A549 (cell line): ENCODE measurements around the gene SAMD10. TPM values are rescaled to one million over a fixed set of nuclear protein-coding genes. Genes with fewer than 3 reads are reported as not detected.
A peak's percentile ranks its signal among the peaks of the same experiment; 100 is the strongest.
"Not testable (repeated sequence)": the region's sequence is repeated elsewhere in the genome, so short reads cannot be mapped to it uniquely, and the experiment has no call there.

Experiments used
- ATAC-seq, 2 experiments: fragments of 200-7000 bp in 1 of 2; fragments of >200 bp in 1 of 2; cut with Nextera tagmentation in 1 of 2; cut with Tn5 transposase in 1 of 2; 3 replicates each; pipeline versions ENCODE4 v1.8.0 to v1.9.1; 2018 to 2020; ENCODE audit warnings: mild to moderate bottlenecking in 1 of 2, moderate library complexity in 1 of 2
- CTCF ChIA-PET: fragments of 300-600 bp; sonication (Branson Sonifier 250); formaldehyde crosslinking; extraction: SDS; loops from one replicate; lab custom pipeline; 2021; ENCODE audit warnings: antibody characterized with exemption, inconsistent platforms; lab: Yijun Ruan, JAX
- POLR2A ChIA-PET: fragments of 350-600 bp; formaldehyde crosslinking; extraction: SDS; loops from one replicate; lab custom pipeline; 2021; ENCODE audit warnings: antibody characterized with exemption, inconsistent platforms; lab: Yijun Ruan, JAX
- DNase-seq, 2 experiments: peaks; one replicate each; pipeline versions ENCODE4 v3.0.0 to v3.0.0-alpha.2; 2011 to 2016; ENCODE audit warnings: low read depth in 1 of 2, low spot score in 1 of 2
- FAIRE-seq: peaks from 2 replicates; lab custom pipeline; 2011; peaks lifted over from hg19 to GRCh38; lab: Jason Lieb, UNC
- H3K27ac ChIP-seq, 2 experiments: fragments of >200 bp; sonication (Bioruptor Twin); formaldehyde crosslinking; 3 replicates each; pipeline ENCODE4 v1.5.1; 2016 to 2017
- H3K4me1 ChIP-seq: fragments of >200 bp; sonication (Bioruptor Twin); formaldehyde crosslinking; 3 replicates; pipeline ENCODE4 v1.6.1; 2016
- H3K4me2 ChIP-seq: fragments of >200 bp; sonication (Bioruptor Twin); formaldehyde crosslinking; 3 replicates; pipeline ENCODE4 v1.6.1; 2016
- H3K4me3 ChIP-seq: fragments of >200 bp; sonication (Bioruptor Twin); formaldehyde crosslinking; 3 replicates; pipeline ENCODE4 v1.5.1; 2016
- H3K9me3 ChIP-seq: fragments of >200 bp; sonication (Bioruptor Twin); formaldehyde crosslinking; 3 replicates; pipeline ENCODE4 v1.6.1; 2016
- BHLHE40 ChIP-seq: IDR thresholded peaks from 2 replicates; pipeline ENCODE4 v1.6.1; 2012; ENCODE audit warnings: low read depth, low read length, inconsistent platforms
- CBX8 ChIP-seq: fragments of 200-600 bp; sonication (generic); IDR thresholded peaks from 2 replicates; pipeline ENCODE4 v1.6.1; 2016
- CEBPB ChIP-seq, 2 experiments: fragments of >200 bp in 1 of 2; sonication (Bioruptor Twin) in 1 of 2; formaldehyde crosslinking in 1 of 2; IDR thresholded peaks; 2 replicates each; pipeline ENCODE4 v1.6.1; 2012 to 2016
- CHD4 ChIP-seq: fragments of 200-600 bp; sonication (generic); IDR thresholded peaks from 2 replicates; pipeline ENCODE4 v1.6.1; 2016; ENCODE audit warnings: antibody characterized with exemption, mild to moderate bottlenecking, borderline replicate concordance
- EP300 ChIP-seq, 2 experiments: fragments of >200 bp; sonication (Bioruptor Twin); formaldehyde crosslinking; IDR thresholded peaks; 2 replicates in 1 of 2; 3 replicates in 1 of 2; pipeline ENCODE4 v1.6.1; 2016 to 2017
- FOSB ChIP-seq: fragments of 250-450 bp; sonication (Bioruptor Pico); IDR thresholded peaks from 2 replicates; pipeline ENCODE4 v1.5.0; 2020; ENCODE audit warnings: mild to moderate bottlenecking, moderate library complexity
- HDAC2 ChIP-seq: fragments of 200-600 bp; sonication (generic); IDR thresholded peaks from 2 replicates; pipeline ENCODE4 v1.6.1; 2016
- HES2 ChIP-seq: fragments of >200 bp; sonication (Bioruptor Twin); formaldehyde crosslinking; IDR thresholded peaks from 2 replicates; pipeline ENCODE4 v1.6.1; 2016
- HEYL ChIP-seq: fragments of 250-450 bp; sonication (Bioruptor Pico); IDR thresholded peaks from 2 replicates; pipeline ENCODE4 v1.8.0; 2021; ENCODE audit warnings: mild to moderate bottlenecking, moderate library complexity
- HMGXB4 ChIP-seq: fragments of 250-450 bp; sonication (Bioruptor Pico); IDR thresholded peaks from 2 replicates; pipeline ENCODE4 v1.5.0; 2021; ENCODE audit warnings: mild to moderate bottlenecking, moderate library complexity, borderline replicate concordance
- HOXB13 ChIP-seq: fragments of 250-450 bp; sonication (Bioruptor Pico); IDR thresholded peaks from 2 replicates; pipeline ENCODE4 v1.5.0; 2020; ENCODE audit warnings: low read depth, mild to moderate bottlenecking, moderate library complexity
- HOXB5 ChIP-seq: fragments of 250-450 bp; sonication (Bioruptor Pico); IDR thresholded peaks from 2 replicates; pipeline ENCODE4 v1.5.0; 2020; ENCODE audit warnings: mild to moderate bottlenecking, moderate library complexity
- KDM5A ChIP-seq: fragments of 200-600 bp; sonication (generic); IDR thresholded peaks from 2 replicates; pipeline ENCODE4 v1.6.1; 2016; ENCODE audit warnings: antibody characterized with exemption, mild to moderate bottlenecking
- MAZ ChIP-seq: fragments of 150-350 bp; IDR thresholded peaks from 2 replicates; pipeline ENCODE4 v1.6.1; 2014; ENCODE audit warnings: antibody characterized with exemption, low read depth, low read length, borderline replicate concordance
- NPAS2 ChIP-seq: fragments of 250-450 bp; sonication (Bioruptor Pico); IDR thresholded peaks from 2 replicates; pipeline ENCODE4 v1.8.0; 2022; ENCODE audit warnings: mild to moderate bottlenecking, moderate library complexity, borderline replicate concordance
- PBX3 ChIP-seq: IDR thresholded peaks from 2 replicates; pipeline ENCODE4 v1.6.1; 2012
- POLR2A ChIP-seq: IDR thresholded peaks from 2 replicates; pipeline ENCODE4 v1.6.1; 2012; ENCODE audit warnings: mild to moderate bottlenecking, low read length
- POLR2AphosphoS2 ChIP-seq: conservative IDR thresholded peaks from 2 replicates; pipeline ENCODE4 v1.6.1; 2012; ENCODE audit warnings: low read length, improper control_type of control experiment, inconsistent platforms
- RARB ChIP-seq: fragments of 250-450 bp; sonication (Bioruptor Pico); IDR thresholded peaks from 2 replicates; pipeline ENCODE4 v1.8.0; 2021; ENCODE audit warnings: mild to moderate bottlenecking, moderate library complexity
- RCOR1 ChIP-seq: fragments of 150-350 bp; IDR thresholded peaks from 2 replicates; pipeline ENCODE4 v1.6.1; 2014; ENCODE audit warnings: antibody characterized with exemption, low read length, low read depth
- TFCP2L1 ChIP-seq: fragments of 250-450 bp; sonication (Bioruptor Pico); IDR thresholded peaks from 2 replicates; pipeline ENCODE4 v1.5.0; 2021; ENCODE audit warnings: mild to moderate bottlenecking
- WGBS: methylation state at CpG from one replicate; pipeline ENCODE4 v1.1.6; 2017; ENCODE audit errors: missing lambda C conversion rate; 5-methylcytosine and 5-hydroxymethylcytosine counted together
- polyA plus RNA-seq, 4 experiments: library from polyadenylated mRNA; depleted of rRNA in 3 of 4; stranded (reverse); fragments of >200 nt; fragmentation: RNase III in 1 of 4; extraction: RNeasy Plus Mini Kit Qiagen cat#74134 plus additional on column Dnase treatment in 1 of 4; gene quantifications; 2 replicates in 3 of 4; 3 replicates in 1 of 4; pipeline ENCODE4 v1.2.3, GENCODE V29; 2011 to 2017
- TF ChIP-seq, protein P1 (sequence below): IDR thresholded peaks from 2 replicates; pipeline ENCODE4 v1.6.1; 2012
- TF ChIP-seq, protein P2 (sequence below): fragments of 150-350 bp; IDR thresholded peaks from 2 replicates; pipeline ENCODE4 v1.6.1; 2014; ENCODE audit warnings: low read depth, mild to moderate bottlenecking, low read length
- TF ChIP-seq, protein P3 (sequence below): fragments of 200-600 bp; sonication (generic); IDR thresholded peaks from 2 replicates; pipeline ENCODE4 v1.6.1; 2016; ENCODE audit warnings: antibody characterized with exemption, mild to moderate bottlenecking, moderate library complexity

Gene SAMD10
- polyA plus RNA-seq, 2 of the 4 experiments (the other 2 are of a cell fraction): not detected

- no peak overlapping the region for H3K4me2 ChIP-seq
- no peak overlapping the region for H3K27ac ChIP-seq
- WGBS: 76% methylated on average over 18 of the region's 18 CpGs
- FAIRE-seq: no peak
- DNase-seq: no peak
- ChIA-PET CTCF (interaction anchor here (0.6 to 3.6 kb wide), 17 partner anchors 8 to 665 kb away, joined by 3 to 48 read pairs (median 9); partner anchors contain the start of genes PRPF6, PTK6, TCEA2 and UCKL1), POLR2A (interaction anchor here (1.4 to 1.8 kb wide), 2 partner anchors 15 to 435 kb away, joined by 5 to 10 read pairs; partner anchors contain the start of gene PTK6)
- H3K4me1 ChIP-seq: peaks cover 37% of the 10 kb centered on the region
- ATAC-seq: no peak
- H3K9me3 ChIP-seq: no peaks in the 10 kb centered on the region
- no peak for TF ChIP-seq HDAC2
- no peak for TF ChIP-seq POLR2AphosphoS2
- TF ChIP-seq EP300 (IDR thresholded peaks at IDR 0.05): no peak
- TF ChIP-seq, protein P1, sequence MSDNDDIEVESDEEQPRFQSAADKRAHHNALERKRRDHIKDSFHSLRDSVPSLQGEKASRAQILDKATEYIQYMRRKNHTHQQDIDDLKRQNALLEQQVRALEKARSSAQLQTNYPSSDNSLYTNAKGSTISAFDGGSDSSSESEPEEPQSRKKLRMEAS: no peak
- TF ChIP-seq, protein P2, sequence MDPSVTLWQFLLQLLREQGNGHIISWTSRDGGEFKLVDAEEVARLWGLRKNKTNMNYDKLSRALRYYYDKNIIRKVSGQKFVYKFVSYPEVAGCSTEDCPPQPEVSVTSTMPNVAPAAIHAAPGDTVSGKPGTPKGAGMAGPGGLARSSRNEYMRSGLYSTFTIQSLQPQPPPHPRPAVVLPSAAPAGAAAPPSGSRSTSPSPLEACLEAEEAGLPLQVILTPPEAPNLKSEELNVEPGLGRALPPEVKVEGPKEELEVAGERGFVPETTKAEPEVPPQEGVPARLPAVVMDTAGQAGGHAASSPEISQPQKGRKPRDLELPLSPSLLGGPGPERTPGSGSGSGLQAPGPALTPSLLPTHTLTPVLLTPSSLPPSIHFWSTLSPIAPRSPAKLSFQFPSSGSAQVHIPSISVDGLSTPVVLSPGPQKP: no peak
- no peak for TF ChIP-seq KDM5A
- TF ChIP-seq CBX8: no peak
- TF ChIP-seq BHLHE40: no peak
- TF ChIP-seq RARB (CRISPR knock-in tag): no peak
- no peak for TF ChIP-seq RCOR1
- no peak for TF ChIP-seq CEBPB (IDR thresholded peaks at IDR 0.05)
- no peak for TF ChIP-seq MAZ
- no peak overlapping the region for H3K4me3 ChIP-seq
Measured at GRCh38 chr20:63972312-63973159, 6.9 kb downstream of the SAMD10 start.

GRCh38 chr20:63971960-63972311 lies 7.5 kb downstream of the SAMD10 start:
- POLR2A ChIA-PET, DNase-seq, H3K27ac ChIP-seq, ATAC-seq, H3K4me3 ChIP-seq, FAIRE-seq, H3K4me2 ChIP-seq, H3K9me3 ChIP-seq: not testable (repeated sequence)
- WGBS: 87% methylated on average over 10 of the region's 10 CpGs
- H3K4me1 ChIP-seq: peaks cover 31% of the 10 kb centered on the region
- CTCF ChIA-PET: interaction anchor here (0.6 to 2.4 kb wide), 5 partner anchors 9 to 761 kb away, joined by 3 to 48 read pairs (median 3); partner anchors contain the start of genes PRPF6, PTK6 and UCKL1

- DNase-seq (no peak), ATAC-seq (no peak), FAIRE-seq (no peak)
- peak overlapping the region in 1 of 2 experiments; percentile 97; a peak in 3 of 6 replicates for H3K27ac ChIP-seq
- 89% methylated on average over 5 of the region's 5 CpGs for WGBS
- POLR2A ChIA-PET: no interaction called here
- peaks cover 30% of the 10 kb centered on the region for H3K4me1 ChIP-seq
- CTCF ChIA-PET: interaction anchor here (0.6 to 0.7 kb wide), 2 partner anchors 22 to 760 kb away, joined by 3 to 4 read pairs; no protein-coding TSS in a partner anchor
- H3K4me2 ChIP-seq: peak overlapping the region; percentile 86
- H3K9me3 ChIP-seq: no peaks in the 10 kb centered on the region
- no peak overlapping the region; the same call in 2 of the 3 replicates for H3K4me3 ChIP-seq
- no peak for TF ChIP-seq NPAS2 (CRISPR knock-in tag)
- no peak for TF ChIP-seq HOXB13 (CRISPR knock-in tag)
- TF ChIP-seq HMGXB4: no peak
- TF ChIP-seq HEYL: no peak
- no peak for TF ChIP-seq POLR2A
- no peak for TF ChIP-seq TFCP2L1 (CRISPR knock-in tag)
- no peak for TF ChIP-seq CHD4
- TF ChIP-seq, protein P3, sequence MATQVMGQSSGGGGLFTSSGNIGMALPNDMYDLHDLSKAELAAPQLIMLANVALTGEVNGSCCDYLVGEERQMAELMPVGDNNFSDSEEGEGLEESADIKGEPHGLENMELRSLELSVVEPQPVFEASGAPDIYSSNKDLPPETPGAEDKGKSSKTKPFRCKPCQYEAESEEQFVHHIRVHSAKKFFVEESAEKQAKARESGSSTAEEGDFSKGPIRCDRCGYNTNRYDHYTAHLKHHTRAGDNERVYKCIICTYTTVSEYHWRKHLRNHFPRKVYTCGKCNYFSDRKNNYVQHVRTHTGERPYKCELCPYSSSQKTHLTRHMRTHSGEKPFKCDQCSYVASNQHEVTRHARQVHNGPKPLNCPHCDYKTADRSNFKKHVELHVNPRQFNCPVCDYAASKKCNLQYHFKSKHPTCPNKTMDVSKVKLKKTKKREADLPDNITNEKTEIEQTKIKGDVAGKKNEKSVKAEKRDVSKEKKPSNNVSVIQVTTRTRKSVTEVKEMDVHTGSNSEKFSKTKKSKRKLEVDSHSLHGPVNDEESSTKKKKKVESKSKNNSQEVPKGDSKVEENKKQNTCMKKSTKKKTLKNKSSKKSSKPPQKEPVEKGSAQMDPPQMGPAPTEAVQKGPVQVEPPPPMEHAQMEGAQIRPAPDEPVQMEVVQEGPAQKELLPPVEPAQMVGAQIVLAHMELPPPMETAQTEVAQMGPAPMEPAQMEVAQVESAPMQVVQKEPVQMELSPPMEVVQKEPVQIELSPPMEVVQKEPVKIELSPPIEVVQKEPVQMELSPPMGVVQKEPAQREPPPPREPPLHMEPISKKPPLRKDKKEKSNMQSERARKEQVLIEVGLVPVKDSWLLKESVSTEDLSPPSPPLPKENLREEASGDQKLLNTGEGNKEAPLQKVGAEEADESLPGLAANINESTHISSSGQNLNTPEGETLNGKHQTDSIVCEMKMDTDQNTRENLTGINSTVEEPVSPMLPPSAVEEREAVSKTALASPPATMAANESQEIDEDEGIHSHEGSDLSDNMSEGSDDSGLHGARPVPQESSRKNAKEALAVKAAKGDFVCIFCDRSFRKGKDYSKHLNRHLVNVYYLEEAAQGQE: no peak
- no peak for TF ChIP-seq HOXB5 (CRISPR knock-in tag)
- no peak for TF ChIP-seq HES2
- TF ChIP-seq FOSB (CRISPR knock-in tag): no peak
- no peak for TF ChIP-seq PBX3
Measured at GRCh38 chr20:63970714-63971431, 8.6 kb downstream of the SAMD10 start.
